BE2C (cell line): ENCODE data around the gene THSD7B.

Experiments
- DNase-seq: peaks from one replicate; pipeline ENCODE4 v3.0.0-alpha.2; 2020
- H3K27me3 ChIP-seq: fragments of 250-450 bp; sonication (Bioruptor Pico); 2 replicates; pipeline ENCODE4 v1.5.1; 2020; ENCODE audit warnings: mild to moderate bottlenecking
- H3K36me3 ChIP-seq: fragments of 250-450 bp; sonication (Bioruptor Pico); 2 replicates; pipeline ENCODE4 v1.5.1; 2020; ENCODE audit warnings: mild to moderate bottlenecking
- H3K4me1 ChIP-seq: fragments of 250-450 bp; sonication (Bioruptor Pico); 2 replicates; pipeline ENCODE4 v1.5.1; 2020
- H3K4me3 ChIP-seq: 2 replicates; pipeline ENCODE4 v1.5.1; 2011; ENCODE audit warnings: low read depth, low read length
- H3K9me3 ChIP-seq: fragments of 250-450 bp; sonication (Bioruptor Pico); 2 replicates; pipeline ENCODE4 v1.5.1; 2020
- TF ChIP-seq, protein P1 (sequence below): IDR thresholded peaks from 2 replicates; pipeline ENCODE4 v1.5.1; 2012; ENCODE audit warnings: mild to moderate bottlenecking, low read depth, low read length

The THSD7B gene

DNA sequence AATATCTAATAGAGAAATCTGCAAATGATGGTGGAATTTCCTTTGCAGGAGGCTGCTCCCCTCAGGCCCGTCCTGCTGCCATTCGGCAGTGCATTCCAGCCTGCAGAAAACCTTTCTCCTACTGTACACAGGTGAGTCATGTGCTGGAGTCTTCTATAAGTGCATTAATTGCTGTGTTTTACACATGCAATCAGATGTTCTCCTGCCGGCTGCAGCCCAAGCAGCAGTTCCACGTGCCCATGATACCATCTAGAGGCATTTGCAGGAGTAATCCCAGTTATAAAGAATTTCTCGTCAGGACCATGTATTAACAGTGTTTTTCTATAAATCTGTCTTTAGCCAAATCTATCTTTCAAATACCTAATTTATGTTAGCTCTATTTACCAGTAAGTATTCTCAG, 894.3 kb downstream of the THSD7B start:
- Histone ChIP-seq H3K27me3 (no peaks in the 10 kb centered on the region), H3K36me3 (no peaks in the 10 kb centered on the region), H3K9me3 (no peaks in the 10 kb centered on the region), H3K4me3 (no peak overlapping the region), H3K4me1 (no peaks in the 10 kb centered on the region)
- TF ChIP-seq, protein P1, sequence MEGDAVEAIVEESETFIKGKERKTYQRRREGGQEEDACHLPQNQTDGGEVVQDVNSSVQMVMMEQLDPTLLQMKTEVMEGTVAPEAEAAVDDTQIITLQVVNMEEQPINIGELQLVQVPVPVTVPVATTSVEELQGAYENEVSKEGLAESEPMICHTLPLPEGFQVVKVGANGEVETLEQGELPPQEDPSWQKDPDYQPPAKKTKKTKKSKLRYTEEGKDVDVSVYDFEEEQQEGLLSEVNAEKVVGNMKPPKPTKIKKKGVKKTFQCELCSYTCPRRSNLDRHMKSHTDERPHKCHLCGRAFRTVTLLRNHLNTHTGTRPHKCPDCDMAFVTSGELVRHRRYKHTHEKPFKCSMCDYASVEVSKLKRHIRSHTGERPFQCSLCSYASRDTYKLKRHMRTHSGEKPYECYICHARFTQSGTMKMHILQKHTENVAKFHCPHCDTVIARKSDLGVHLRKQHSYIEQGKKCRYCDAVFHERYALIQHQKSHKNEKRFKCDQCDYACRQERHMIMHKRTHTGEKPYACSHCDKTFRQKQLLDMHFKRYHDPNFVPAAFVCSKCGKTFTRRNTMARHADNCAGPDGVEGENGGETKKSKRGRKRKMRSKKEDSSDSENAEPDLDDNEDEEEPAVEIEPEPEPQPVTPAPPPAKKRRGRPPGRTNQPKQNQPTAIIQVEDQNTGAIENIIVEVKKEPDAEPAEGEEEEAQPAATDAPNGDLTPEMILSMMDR: no peak
- DNase-seq: no peak

DNA sequence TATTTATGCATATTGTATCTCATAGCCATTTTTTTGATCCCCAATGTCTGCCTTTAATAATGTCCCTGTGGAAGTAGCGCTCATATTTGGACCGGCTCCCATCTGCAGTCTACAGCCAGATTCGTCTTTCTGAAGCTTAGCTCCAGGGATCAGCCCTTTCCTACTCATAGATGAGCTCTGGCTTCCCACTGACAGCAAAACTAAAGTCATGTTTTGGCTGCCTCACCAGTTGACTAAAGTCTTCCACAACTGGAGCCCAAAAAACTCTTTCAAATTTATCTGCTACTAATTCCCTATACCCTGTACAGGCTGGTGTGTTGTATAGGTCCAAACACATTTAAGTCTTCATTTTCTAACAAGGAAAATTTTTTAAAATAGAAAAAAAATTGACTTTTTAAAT, 904.8 kb downstream of the THSD7B start:
- Histone ChIP-seq H3K4me3 (no peak overlapping the region), H3K27me3 (no peaks in the 10 kb centered on the region), H3K36me3 (no peaks in the 10 kb centered on the region), H3K9me3 (no peaks in the 10 kb centered on the region), H3K4me1 (no peaks in the 10 kb centered on the region)
- no peak for DNase-seq
- TF ChIP-seq, protein P1: no peak

DNA sequence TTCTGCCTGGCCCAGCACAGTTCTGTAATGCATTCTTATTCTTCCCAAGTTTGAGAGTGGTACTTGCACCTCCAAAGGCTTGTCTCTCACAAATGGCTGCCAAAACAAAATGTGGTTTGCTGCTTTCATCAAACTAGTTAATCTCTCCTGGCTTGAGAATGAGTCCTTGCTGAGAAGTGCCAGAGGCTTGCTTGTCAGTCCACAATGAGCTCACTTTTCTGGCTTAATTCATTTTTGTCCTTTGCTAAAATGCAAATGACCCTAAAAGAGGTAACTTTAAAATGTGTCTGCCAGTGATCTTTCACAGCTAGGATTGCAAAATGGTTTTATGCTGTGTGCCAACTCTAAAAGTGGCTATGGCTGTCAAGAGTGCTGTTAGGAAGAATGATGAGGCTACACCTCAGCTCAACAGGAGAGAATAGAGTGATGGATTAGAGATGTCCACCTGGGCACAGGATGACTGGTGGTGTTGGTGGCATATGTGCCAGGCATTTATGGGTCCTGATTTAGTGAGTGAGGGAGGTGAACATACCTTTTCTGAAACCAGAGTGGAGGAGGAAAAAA, 907.7 kb downstream of the THSD7B start:
- no peak for DNase-seq
- Histone ChIP-seq H3K4me3 (no peak overlapping the region), H3K36me3 (no peaks in the 10 kb centered on the region), H3K4me1 (no peaks in the 10 kb centered on the region), H3K27me3 (no peaks in the 10 kb centered on the region), H3K9me3 (no peaks in the 10 kb centered on the region)
- TF ChIP-seq, protein P1: no peak

DNA sequence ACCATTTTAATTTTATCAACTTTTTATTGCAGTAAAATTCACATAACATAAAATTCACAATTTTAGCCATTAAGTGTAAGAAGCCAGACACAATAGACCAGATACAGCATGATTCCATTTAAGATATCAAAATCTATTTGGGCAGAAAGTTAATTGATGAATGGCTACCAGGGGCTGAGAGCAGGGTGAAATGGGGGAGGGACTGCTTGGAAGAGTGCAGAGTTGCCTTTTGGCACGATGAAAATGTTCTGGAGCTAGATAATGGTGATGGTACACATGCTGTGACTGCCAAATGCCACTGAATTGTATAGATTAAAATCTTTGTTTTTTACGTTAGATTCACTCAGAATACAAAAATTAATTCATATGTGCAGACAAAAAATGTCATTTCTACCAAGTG, 909.6 kb downstream of the THSD7B start:
- no peaks in the 10 kb centered on the region for H3K27me3 ChIP-seq
- no peak overlapping the region for H3K4me3 ChIP-seq
- DNase-seq: no peak
- TF ChIP-seq, protein P1: no peak
- no peaks in the 10 kb centered on the region for H3K9me3 ChIP-seq
- H3K4me1 ChIP-seq: no peaks in the 10 kb centered on the region
- H3K36me3 ChIP-seq: no peaks in the 10 kb centered on the region

DNA sequence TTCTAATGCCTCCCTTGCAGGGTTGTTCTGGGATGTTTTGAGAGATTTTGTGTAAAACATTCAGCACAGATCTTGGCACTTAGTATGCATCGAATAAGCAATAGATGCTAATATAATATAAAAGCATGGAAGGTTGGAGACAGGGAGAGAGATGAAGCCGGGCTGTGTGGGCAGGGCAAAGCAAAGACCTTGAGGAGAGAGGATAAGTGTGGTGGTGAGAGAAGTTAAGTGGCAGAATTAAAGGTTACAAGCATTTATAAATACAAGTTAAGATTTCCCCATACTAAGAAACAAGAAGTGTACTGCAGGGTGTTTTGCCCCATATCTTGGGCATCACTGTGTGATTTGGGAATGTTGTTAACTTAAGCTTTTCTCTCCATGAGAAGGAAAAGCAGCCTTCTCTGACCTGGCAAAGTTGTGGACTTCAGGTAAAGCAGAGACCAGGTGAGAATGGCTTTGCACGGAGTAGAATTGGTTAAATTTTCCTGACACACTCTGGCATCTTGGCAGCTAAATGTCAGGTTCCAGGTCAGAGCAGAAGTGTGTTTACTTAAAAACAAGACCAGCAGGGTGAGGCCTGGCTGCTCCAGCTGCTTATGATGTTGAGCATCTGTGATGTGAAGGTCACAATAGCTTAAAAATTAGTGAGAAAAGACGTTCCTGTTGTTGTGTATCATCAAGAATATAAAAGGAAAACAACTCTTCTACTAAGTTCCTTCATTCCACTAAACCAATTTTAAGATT, 910.4 kb downstream of the THSD7B start:
- TF ChIP-seq, protein P1: no peak
- H3K9me3 ChIP-seq: no peaks in the 10 kb centered on the region
- no peak for DNase-seq

DNA sequence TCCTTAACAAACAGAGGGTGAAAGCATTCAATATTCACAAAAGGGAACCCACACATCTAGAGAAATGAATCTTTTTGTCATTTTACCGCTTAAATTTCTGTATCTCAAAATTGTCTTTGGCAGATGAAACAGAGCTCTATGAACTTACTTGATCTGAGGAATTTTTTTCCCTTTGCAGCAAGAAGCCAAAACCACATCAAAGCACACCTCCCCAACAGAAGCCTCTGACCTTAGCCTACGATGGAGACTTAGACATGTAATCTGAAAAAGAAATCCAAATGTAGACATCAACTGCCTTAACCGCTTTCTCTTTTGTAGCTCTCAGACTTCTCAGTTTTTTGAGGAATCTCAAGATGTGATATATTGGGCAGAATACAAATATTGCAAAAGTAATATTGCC, 911.0 kb downstream of the THSD7B start:
- TF ChIP-seq, protein P1: no peak

More for the DNA sequence above, 910.4 kb downstream of the THSD7B start:
- Histone ChIP-seq H3K4me1 (no peaks in the 10 kb centered on the region), H3K4me3 (no peak overlapping the region), H3K36me3 (no peaks in the 10 kb centered on the region), H3K27me3 (no peaks in the 10 kb centered on the region)

More for the DNA sequence above, 911.0 kb downstream of the THSD7B start:
- no peaks in the 10 kb centered on the region for H3K36me3 ChIP-seq
- H3K4me1 ChIP-seq: no peaks in the 10 kb centered on the region
- no peaks in the 10 kb centered on the region for H3K27me3 ChIP-seq
- no peak for DNase-seq
- H3K9me3 ChIP-seq: no peaks in the 10 kb centered on the region
- no peak overlapping the region for H3K4me3 ChIP-seq
